ENCODE results near the gene GPHN. TPM values are rescaled to one million over a fixed set of nuclear protein-coding genes. Genes with fewer than 3 reads are reported as not detected.

Gene GPHN
- total RNA-seq, 4 donors from 2014 or later = 16.7 to 34.8 (median 27.0) TPM

GRCh38 chr14:66472251-66472650 is 35.7 kb upstream of the GPHN start:
- H3K36me3 ChIP-seq = no peaks in the 10 kb centered on the region
- H3K9me3 ChIP-seq = peaks cover 4% of the 10 kb centered on the region
- TF ChIP-seq CTCF (IDR thresholded peaks at IDR 0.05) = no peak
- no peak for TF ChIP-seq POLR2AphosphoS5 (IDR thresholded peaks at IDR 0.05)
- TF ChIP-seq EP300 (IDR thresholded peaks at IDR 0.05) = no peak
- TF ChIP-seq POLR2A (IDR thresholded peaks at IDR 0.05) = no peak
- no peaks in the 10 kb centered on the region for H3K27me3 ChIP-seq
- H3K27ac ChIP-seq = no peak overlapping the region
- DNase-seq (ENCODE audit: low spot score in 2 of 2) = no peak
- no peak overlapping the region for H3K4me3 ChIP-seq
- no peaks in the 10 kb centered on the region for H3K4me1 ChIP-seq

- TF ChIP-seq POLR2AphosphoS5 (IDR thresholded peaks at IDR 0.05) = no peak
- no peak for TF ChIP-seq EP300 (IDR thresholded peaks at IDR 0.05)
- no peak for TF ChIP-seq CTCF (IDR thresholded peaks at IDR 0.05)
- TF ChIP-seq POLR2A (IDR thresholded peaks at IDR 0.05) = no peak
- WGBS = 71% methylated on average over 2 of the region's 2 CpGs
Measured at GRCh38 chr14:66473223-66473622, 34.7 kb upstream of the GPHN start.

GRCh38 chr14:66476964-66477363 is 31.0 kb upstream of the GPHN start:
- Histone ChIP-seq H3K4me1 (no peaks in the 10 kb centered on the region), H3K4me3 (no peak overlapping the region), H3K36me3 (no peaks in the 10 kb centered on the region), H3K9me3 (no peaks in the 10 kb centered on the region), H3K27ac (no peak overlapping the region), H3K27me3 (no peaks in the 10 kb centered on the region)
- no peak for DNase-seq (ENCODE audit: low spot score in 2 of 2)
- TF ChIP-seq CTCF (IDR thresholded peaks at IDR 0.05) (no peak), POLR2AphosphoS5 (IDR thresholded peaks at IDR 0.05) (no peak), POLR2A (IDR thresholded peaks at IDR 0.05) (no peak), EP300 (IDR thresholded peaks at IDR 0.05) (no peak)
- 5% methylated on average over 1 of the region's 1 CpG for WGBS

More at GRCh38 chr14:66473223-66473622, 34.7 kb upstream of the GPHN start:
- no peak overlapping the region for H3K4me3 ChIP-seq
- peaks cover 4% of the 10 kb centered on the region for H3K9me3 ChIP-seq
- no peak overlapping the region for H3K27ac ChIP-seq
- no peak for DNase-seq (ENCODE audit: low spot score in 2 of 2)
- H3K27me3 ChIP-seq = no peaks in the 10 kb centered on the region
- H3K4me1 ChIP-seq = no peaks in the 10 kb centered on the region
- H3K36me3 ChIP-seq = no peaks in the 10 kb centered on the region

GRCh38 chr14:66477567-66477966 is 30.4 kb upstream of the GPHN start:
- H3K36me3 ChIP-seq = no peaks in the 10 kb centered on the region
- DNase-seq (ENCODE audit: low spot score in 2 of 2) = no peak
- no peak overlapping the region for H3K27ac ChIP-seq
- H3K27me3 ChIP-seq = no peaks in the 10 kb centered on the region
- peaks cover 2% of the 10 kb centered on the region for H3K4me1 ChIP-seq
- no peaks in the 10 kb centered on the region for H3K9me3 ChIP-seq
- no peak overlapping the region for H3K4me3 ChIP-seq
- TF ChIP-seq POLR2AphosphoS5 (IDR thresholded peaks at IDR 0.05) = no peak
- TF ChIP-seq EP300 (IDR thresholded peaks at IDR 0.05) = no peak
- TF ChIP-seq CTCF (IDR thresholded peaks at IDR 0.05) = no peak
- TF ChIP-seq POLR2A (IDR thresholded peaks at IDR 0.05) = no peak

- no peak overlapping the region for H3K27ac ChIP-seq
- WGBS = 56% methylated on average over 2 of the region's 2 CpGs
- H3K36me3 ChIP-seq = no peaks in the 10 kb centered on the region
- no peak for DNase-seq (ENCODE audit: low spot score in 2 of 2)
- no peaks in the 10 kb centered on the region for H3K27me3 ChIP-seq
- peaks cover 10% of the 10 kb centered on the region for H3K4me1 ChIP-seq
- no peaks in the 10 kb centered on the region for H3K9me3 ChIP-seq
- TF ChIP-seq CTCF (IDR thresholded peaks at IDR 0.05) (no peak), POLR2AphosphoS5 (IDR thresholded peaks at IDR 0.05) (no peak), POLR2A (IDR thresholded peaks at IDR 0.05) (no peak), EP300 (IDR thresholded peaks at IDR 0.05) (no peak)
- H3K4me3 ChIP-seq = no peak overlapping the region
Measured at GRCh38 chr14:66482873-66483272, 25.1 kb upstream of the GPHN start.
